HFFc6 (cell line): ENCODE data around the gene ZNF683. TPM values are rescaled to one million over a fixed set of nuclear protein-coding genes. Genes with fewer than 3 reads are reported as not detected.
"Not testable (repeated sequence)": the region's sequence is repeated elsewhere in the genome, so short reads cannot be mapped to it uniquely, and the experiment has no call there.

ENCODE experiments used
- DNase-seq: peaks from one replicate; pipeline ENCODE4 v3.0.0-alpha.2; 2018
- H3K27ac Mint-ChIP-seq: 2 replicates; pipeline ENCODE4 v1.8.0; 2020; ENCODE audit warnings: mild to moderate bottlenecking, mixed read lengths
- H3K27me3 Mint-ChIP-seq: 2 replicates; pipeline ENCODE4 v1.8.0; 2021; ENCODE audit warnings: mild to moderate bottlenecking, moderate library complexity, mixed read lengths; ENCODE audit not compliant: insufficient read depth
- H3K36me3 Mint-ChIP-seq: 2 replicates; pipeline ENCODE4 v1.8.0; 2021; ENCODE audit warnings: low read depth, mixed read lengths
- H3K4me1 Mint-ChIP-seq: 2 replicates; pipeline ENCODE4 v1.8.0; 2020; ENCODE audit warnings: low read depth, mixed read lengths
- H3K4me3 Mint-ChIP-seq: 2 replicates; pipeline ENCODE4 v1.8.0; 2020; ENCODE audit warnings: mild to moderate bottlenecking, moderate library complexity, mixed read lengths
- H3K9me3 Mint-ChIP-seq: 2 replicates; pipeline ENCODE4 v1.8.0; 2020; ENCODE audit warnings: mild to moderate bottlenecking, mixed read lengths
- CTCF ChIP-seq: fragments of 200-600 bp; sonication (generic); IDR thresholded peaks from 2 replicates; pipeline ENCODE4 v1.5.0; 2021; ENCODE audit warnings: antibody characterized with exemption, mild to moderate bottlenecking
- long read RNA-seq: library from polyadenylated mRNA; unstranded; transcript quantifications from one replicate; pipeline ENCODE4 v2.0.0, GENCODE V29; 2019
- total RNA-seq, 6 experiments: library from RNA; stranded (reverse); fragmentation: NEBNext Ultra II Directional; extraction: Animal tissue kit (Norgen Biotek cat#: 25700); gene quantifications; 2 replicates in 1 of 6; 3 replicates in 5 of 6; pipeline ENCODE4 v1.2.3, GENCODE V29; 2021

The ZNF683 gene
- total RNA-seq: not detected
- long read RNA-seq: 0 reads

GRCh38 chr1:26372611-26373010 lies at the start of gene ZNF683:
TSS of gene ZNF683 (minus strand) at chr1:26372750. CDS start at chr1:26368571, 4,179 bp downstream.
- H3K4me1 Mint-ChIP-seq: peaks cover 52% of the 10 kb centered on the region
- not testable (repeated sequence) for H3K27me3 Mint-ChIP-seq, H3K36me3 Mint-ChIP-seq, H3K4me3 Mint-ChIP-seq, H3K27ac Mint-ChIP-seq, H3K9me3 Mint-ChIP-seq, DNase-seq

- Mint-ChIP-seq H3K27me3 (peaks cover 17% of the 10 kb centered on the region), H3K4me1 (peaks cover 7% of the 10 kb centered on the region; the same call in 1 of the 2 replicates), H3K36me3 (no peaks in the 10 kb centered on the region), H3K27ac (no peak overlapping the region), H3K4me3 (no peak overlapping the region), H3K9me3 (no peaks in the 10 kb centered on the region)
- no peak for DNase-seq
- TF ChIP-seq CTCF: no peak
These were observed 46.9 kb upstream of the ZNF683 start for GRCh38 chr1:26419494-26419893.

- Mint-ChIP-seq H3K4me3 (no peak overlapping the region), H3K36me3 (no peaks in the 10 kb centered on the region), H3K27me3 (peaks cover 23% of the 10 kb centered on the region), H3K27ac (no peak overlapping the region), H3K4me1 (peaks cover 7% of the 10 kb centered on the region; the same call in 1 of the 2 replicates), H3K9me3 (no peaks in the 10 kb centered on the region)
- no peak for TF ChIP-seq CTCF
- DNase-seq: no peak
These were observed 46.4 kb upstream of the ZNF683 start for GRCh38 chr1:26418865-26419349.

- Mint-ChIP-seq H3K4me3 (no peak overlapping the region), H3K9me3 (no peaks in the 10 kb centered on the region), H3K36me3 (no peaks in the 10 kb centered on the region), H3K27ac (no peak overlapping the region), H3K4me1 (peaks cover 7% of the 10 kb centered on the region; the same call in 1 of the 2 replicates), H3K27me3 (peaks cover 35% of the 10 kb centered on the region)
- peak; percentile 41 for DNase-seq
- peak; percentile 95 for TF ChIP-seq CTCF
These were observed 44.7 kb upstream of the ZNF683 start for GRCh38 chr1:26417111-26417759.

GRCh38 chr1:26413031-26413430 lies 40.5 kb upstream of the ZNF683 start:
- no peaks in the 10 kb centered on the region for H3K36me3 Mint-ChIP-seq
- DNase-seq: no peak
- no peak overlapping the region for H3K4me3 Mint-ChIP-seq
- peaks cover 55% of the 10 kb centered on the region for H3K27me3 Mint-ChIP-seq
- no peak for TF ChIP-seq CTCF
- H3K9me3 Mint-ChIP-seq: no peaks in the 10 kb centered on the region
- no peak overlapping the region for H3K27ac Mint-ChIP-seq
- H3K4me1 Mint-ChIP-seq: peaks cover 15% of the 10 kb centered on the region

- no peak for TF ChIP-seq CTCF
- Mint-ChIP-seq H3K4me1 (peaks cover 15% of the 10 kb centered on the region), H3K27me3 (peaks cover 55% of the 10 kb centered on the region), H3K9me3 (no peaks in the 10 kb centered on the region), H3K36me3 (no peaks in the 10 kb centered on the region), H3K27ac (no peak overlapping the region), H3K4me3 (no peak overlapping the region)
- no peak for DNase-seq
These were observed 39.8 kb upstream of the ZNF683 start for GRCh38 chr1:26412180-26412840.
